Tibial nerve (tissue), 4 donors: Measurements from ENCODE around the gene CACNA1I.

ENCODE experiments used
- EP300 ChIP-seq, 2 donors: sonication (generic); formaldehyde crosslinking; IDR thresholded peaks; one replicate each; pipeline ENCODE4 v1.6.1; 2017; ENCODE audit warnings: antibody characterized with exemption in 2 of 2, mild to moderate bottlenecking in 1 of 2
- POLR2A ChIP-seq, 2 donors: fragments of 450-650 bp; IDR thresholded peaks; one replicate each; pipeline ENCODE4 v1.6.1; 2017; ENCODE audit warnings: antibody characterized with exemption in 2 of 2, mild to moderate bottlenecking in 2 of 2, moderate library complexity in 2 of 2
- TF ChIP-seq, protein P1 (sequence below), 5 experiments: fragments of 200-600 bp in 3 of 5; fragments of 450-650 bp in 2 of 5; sonication (generic) in 3 of 5; IDR thresholded peaks; one replicate each; pipeline ENCODE4 v1.5.1; 2016 to 2019; ENCODE audit warnings: antibody characterized with exemption in 5 of 5, mild to moderate bottlenecking in 3 of 5, moderate library complexity in 2 of 5

GRCh38 chr22:39735776-39736175 is 165.2 kb downstream of the CACNA1I start:
- TF ChIP-seq, protein P1, sequence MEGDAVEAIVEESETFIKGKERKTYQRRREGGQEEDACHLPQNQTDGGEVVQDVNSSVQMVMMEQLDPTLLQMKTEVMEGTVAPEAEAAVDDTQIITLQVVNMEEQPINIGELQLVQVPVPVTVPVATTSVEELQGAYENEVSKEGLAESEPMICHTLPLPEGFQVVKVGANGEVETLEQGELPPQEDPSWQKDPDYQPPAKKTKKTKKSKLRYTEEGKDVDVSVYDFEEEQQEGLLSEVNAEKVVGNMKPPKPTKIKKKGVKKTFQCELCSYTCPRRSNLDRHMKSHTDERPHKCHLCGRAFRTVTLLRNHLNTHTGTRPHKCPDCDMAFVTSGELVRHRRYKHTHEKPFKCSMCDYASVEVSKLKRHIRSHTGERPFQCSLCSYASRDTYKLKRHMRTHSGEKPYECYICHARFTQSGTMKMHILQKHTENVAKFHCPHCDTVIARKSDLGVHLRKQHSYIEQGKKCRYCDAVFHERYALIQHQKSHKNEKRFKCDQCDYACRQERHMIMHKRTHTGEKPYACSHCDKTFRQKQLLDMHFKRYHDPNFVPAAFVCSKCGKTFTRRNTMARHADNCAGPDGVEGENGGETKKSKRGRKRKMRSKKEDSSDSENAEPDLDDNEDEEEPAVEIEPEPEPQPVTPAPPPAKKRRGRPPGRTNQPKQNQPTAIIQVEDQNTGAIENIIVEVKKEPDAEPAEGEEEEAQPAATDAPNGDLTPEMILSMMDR (IDR thresholded peaks at IDR 0.05): no peak
- TF ChIP-seq POLR2A (IDR thresholded peaks at IDR 0.05) (no peak), EP300 (IDR thresholded peaks at IDR 0.05) (no peak)
